H1 (cell line): ENCODE results near the gene STEAP1. TPM values are rescaled to one million over a fixed set of nuclear protein-coding genes. Genes with fewer than 3 reads are reported as not detected.
A peak's percentile ranks its signal among the peaks of the same experiment; 100 is the strongest.
"Not testable (repeated sequence)": the region's sequence is repeated elsewhere in the genome, so short reads cannot be mapped to it uniquely, and the experiment has no call there.

ENCODE experiments used
- CTCF ChIA-PET: fragments of 300-600 bp; sonication (Branson Sonifier 250); formaldehyde crosslinking; loops from one replicate; lab custom pipeline; 2021; ENCODE audit not compliant: partially characterized antibody; lab: Charles Lee
- POLR2A ChIA-PET: fragments of 300-600 bp; sonication (Branson Sonifier 250); formaldehyde crosslinking; loops from one replicate; lab custom pipeline; 2021; ENCODE audit warnings: inconsistent platforms; ENCODE audit not compliant: partially characterized antibody; lab: Charles Lee
- DNase-seq, 2 experiments: peaks; one replicate each; pipeline versions ENCODE4 v3.0.0 to v3.0.0-alpha.2; 2010 to 2022; ENCODE audit warnings: low spot score in 2 of 2, low read depth in 1 of 2, mixed read lengths in 1 of 2
- FAIRE-seq: peaks from 2 replicates; lab custom pipeline; 2011; peaks lifted over from hg19 to GRCh38; lab: Jason Lieb, UNC
- H2AFZ ChIP-seq: 2 replicates; pipeline ENCODE4 v1.8.1; 2012; ENCODE audit warnings: low read length, inconsistent platforms
- H2AK5ac ChIP-seq: 2 replicates; pipeline ENCODE4 v1.6.1; 2013; ENCODE audit warnings: low read depth, low read length
- H2BK120ac ChIP-seq: replicated peaks from 2 replicates; pipeline ENCODE3; 2013; ENCODE audit warnings: low read depth, low read length, inconsistent platforms
- H2BK12ac ChIP-seq: 2 replicates; pipeline ENCODE4 v1.6.1; 2013; ENCODE audit warnings: low read depth, low read length
- H2BK15ac ChIP-seq: 2 replicates; pipeline ENCODE4 v1.6.1; 2013; ENCODE audit warnings: low read length
- H2BK20ac ChIP-seq: 2 replicates; pipeline ENCODE4 v1.6.1; 2013; ENCODE audit warnings: low read length
- H2BK5ac ChIP-seq: 2 replicates; pipeline ENCODE4 v1.6.1; 2013; ENCODE audit warnings: low read depth, low read length
- H3K14ac ChIP-seq: 2 replicates; pipeline ENCODE4 v1.6.1; 2013; ENCODE audit warnings: inconsistent platforms; ENCODE audit not compliant: insufficient read length
- H3K18ac ChIP-seq: 2 replicates; pipeline ENCODE4 v1.6.1; 2013; ENCODE audit warnings: low read length; ENCODE audit errors: extremely low read depth
- H3K23ac ChIP-seq: 2 replicates; pipeline ENCODE4 v1.6.1; 2013; ENCODE audit warnings: inconsistent platforms; ENCODE audit not compliant: insufficient read length
- H3K23me2 ChIP-seq: 2 replicates; pipeline ENCODE4 v1.6.1; 2013; ENCODE audit warnings: low read depth, low read length
- H3K27ac ChIP-seq: 2 replicates; pipeline ENCODE4 v1.6.1; 2011; ENCODE audit warnings: low read depth, low read length, inconsistent platforms
- H3K27me3 ChIP-seq, 4 experiments: replicated peaks in 1 of 4; 1 replicate in 1 of 4; 2 replicates in 3 of 4; pipeline versions ENCODE4 v1.6.1 to v1.8.1; 2011 to 2013; ENCODE audit warnings: low read length in 3 of 4, mild to moderate bottlenecking in 3 of 4, inconsistent platforms in 2 of 4, mixed read lengths in 2 of 4, moderate library complexity in 1 of 4; ENCODE audit not compliant: control insufficient read depth in 3 of 4, insufficient read depth in 3 of 4; ENCODE audit errors: extremely low read depth in 1 of 4
- H3K36me3 ChIP-seq, 4 experiments: 2 replicates each; pipeline versions ENCODE4 v1.6.1 to v1.8.1; 2011 to 2013; ENCODE audit warnings: mild to moderate bottlenecking in 4 of 4, low read length in 3 of 4, moderate library complexity in 2 of 4, control low read depth in 1 of 4, inconsistent platforms in 1 of 4; ENCODE audit not compliant: insufficient read depth in 4 of 4, control insufficient read depth in 2 of 4
- H3K4ac ChIP-seq: replicated peaks from 2 replicates; pipeline ENCODE3; 2013; ENCODE audit warnings: low read length, low read depth, mixed read lengths, inconsistent platforms; ENCODE audit not compliant: insufficient read length
- H3K4me1 ChIP-seq, 4 experiments: replicated peaks in 1 of 4; 1 replicate in 1 of 4; 2 replicates in 3 of 4; pipeline versions ENCODE4 v1.6.1 to v1.8.1; 2011 to 2013; ENCODE audit warnings: low read length in 3 of 4, inconsistent platforms in 2 of 4, mixed read lengths in 1 of 4; ENCODE audit not compliant: insufficient read depth in 4 of 4, control insufficient read depth in 3 of 4
- H3K4me2 ChIP-seq, 2 experiments: 2 replicates each; pipeline versions ENCODE4 v1.6.1 to v1.8.1; 2011 to 2013; ENCODE audit warnings: low read depth in 2 of 2, low read length in 2 of 2, control low read depth in 1 of 2, inconsistent platforms in 1 of 2, mild to moderate bottlenecking in 1 of 2; ENCODE audit not compliant: insufficient read depth in 1 of 2
- H3K4me3 ChIP-seq, 4 experiments: fragments of 200-600, 300-600 bp in 1 of 4; sonication (generic), shearing (Covaris generic), sonication (Bioruptor Twin) in 1 of 4; 2 replicates each; pipeline versions ENCODE4 v1.5.1 to v1.8.1; 2011 to 2016; ENCODE audit warnings: low read length in 4 of 4, low read depth in 3 of 4, control low read depth in 2 of 4, inconsistent platforms in 2 of 4, mild to moderate bottlenecking in 2 of 4, mixed read lengths in 1 of 4, moderate library complexity in 1 of 4; ENCODE audit not compliant: insufficient read depth in 2 of 4; ENCODE audit errors: extremely low read depth in 1 of 4
- H3K56ac ChIP-seq: replicated peaks from 2 replicates; pipeline ENCODE3; 2013; ENCODE audit warnings: low read depth, mild to moderate bottlenecking, mixed read lengths, low read length, inconsistent platforms; ENCODE audit not compliant: insufficient read length
- H3K79me1 ChIP-seq: 2 replicates; pipeline ENCODE4 v1.6.1; 2013; ENCODE audit warnings: low read depth, low read length, control low read depth
- H3K79me2 ChIP-seq, 2 experiments: 2 replicates each; pipeline versions ENCODE4 v1.6.1 to v1.8.1; 2012 to 2013; ENCODE audit warnings: low read length in 2 of 2, mild to moderate bottlenecking in 2 of 2, inconsistent platforms in 1 of 2; ENCODE audit not compliant: insufficient read depth in 2 of 2, control insufficient read depth in 1 of 2
- H3K9ac ChIP-seq, 4 experiments: replicated peaks in 1 of 4; 1 replicate in 1 of 4; 2 replicates in 3 of 4; pipeline versions ENCODE4 v1.6.1 to v1.8.1; 2011 to 2013; ENCODE audit warnings: low read depth in 3 of 4, low read length in 3 of 4, control low read depth in 2 of 4, mild to moderate bottlenecking in 2 of 4, moderate library complexity in 2 of 4, inconsistent platforms in 1 of 4; ENCODE audit errors: extremely low read depth in 1 of 4
- H3K9me3 ChIP-seq, 2 experiments: 2 replicates each; pipeline versions ENCODE4 v1.6.1 to v1.8.1; 2012 to 2013; ENCODE audit warnings: mild to moderate bottlenecking in 2 of 2, moderate library complexity in 2 of 2, control low read depth in 1 of 2, inconsistent platforms in 1 of 2, low read depth in 1 of 2, low read length in 1 of 2, mixed read lengths in 1 of 2; ENCODE audit not compliant: insufficient read depth in 2 of 2
- H4K20me1 ChIP-seq, 2 experiments: replicated peaks in 1 of 2; 2 replicates each; pipeline versions ENCODE3 to v1.8.1; 2011 to 2013; ENCODE audit warnings: inconsistent platforms in 2 of 2, low read length in 2 of 2, mild to moderate bottlenecking in 1 of 2; ENCODE audit not compliant: insufficient read depth in 2 of 2, control insufficient read depth in 1 of 2
- H4K5ac ChIP-seq: 2 replicates; pipeline ENCODE4 v1.6.1; 2013; ENCODE audit warnings: low read length, low read depth, mixed read lengths, inconsistent platforms; ENCODE audit not compliant: insufficient read length
- H4K8ac ChIP-seq: 2 replicates; pipeline ENCODE4 v1.8.0; 2013; ENCODE audit warnings: mild to moderate bottlenecking, moderate library complexity, low read length, inconsistent platforms; ENCODE audit not compliant: insufficient read depth; ENCODE audit errors: extremely low read depth
- H4K91ac ChIP-seq: replicated peaks from 2 replicates; pipeline ENCODE3; 2013; ENCODE audit warnings: low read length, mixed read lengths, inconsistent platforms; ENCODE audit not compliant: insufficient read length
- ASH2L ChIP-seq: fragments of 200-600, 300-600 bp; sonication (generic); IDR thresholded peaks from one replicate; pipeline ENCODE4 v1.7.1; 2017; ENCODE audit warnings: low read length
- CREB1 ChIP-seq: IDR thresholded peaks from 2 replicates; pipeline ENCODE4 v1.6.1; 2012; ENCODE audit warnings: inconsistent platforms
- JUND ChIP-seq: IDR thresholded peaks from 2 replicates; pipeline ENCODE4 v1.6.1; 2011; ENCODE audit warnings: mild to moderate bottlenecking, improper control_type of control experiment, low read length
- KDM4A ChIP-seq: IDR thresholded peaks from one replicate; pipeline ENCODE4 v1.7.1; 2012; ENCODE audit warnings: low read depth, mild to moderate bottlenecking, moderate library complexity, low read length, inconsistent platforms; ENCODE audit not compliant: severe bottlenecking
- PHF8 ChIP-seq: fragments of 200-600 bp; sonication (generic); conservative IDR thresholded peaks from 2 replicates; pipeline ENCODE4 v1.7.1; 2012; ENCODE audit warnings: low read depth, mild to moderate bottlenecking, inconsistent platforms, low read length, moderate library complexity
- RAD21 ChIP-seq, 2 experiments: IDR thresholded peaks in 1 of 2; conservative IDR thresholded peaks in 1 of 2; 2 replicates each; pipeline ENCODE4 v1.6.1; 2011; ENCODE audit warnings: low read depth in 2 of 2, low read length in 2 of 2, improper control_type of control experiment in 1 of 2, inconsistent platforms in 1 of 2, mild to moderate bottlenecking in 1 of 2, moderate library complexity in 1 of 2
- RBBP5 ChIP-seq: IDR thresholded peaks from 2 replicates; pipeline ENCODE4 v1.7.1; 2012; ENCODE audit warnings: low read depth, mild to moderate bottlenecking, inconsistent platforms, low read length, moderate library complexity, borderline replicate concordance
- SIN3A ChIP-seq, 2 experiments: IDR thresholded peaks in 1 of 2; conservative IDR thresholded peaks in 1 of 2; 2 replicates each; pipeline ENCODE4 v1.6.1; 2011 to 2012; ENCODE audit warnings: low read length in 2 of 2, improper control_type of control experiment in 1 of 2, low read depth in 1 of 2, mild to moderate bottlenecking in 1 of 2
- TBP ChIP-seq: IDR thresholded peaks from 2 replicates; pipeline ENCODE4 v1.6.1; 2011; ENCODE audit warnings: low read depth, low read length, improper control_type of control experiment
- TEAD4 ChIP-seq: IDR thresholded peaks from 2 replicates; pipeline ENCODE4 v1.6.1; 2012; ENCODE audit warnings: low read depth, low read length, inconsistent platforms, mixed read lengths
- WGBS, 2 experiments: shearing (Covaris generic) in 1 of 2; methylation state at CpG; one replicate each; pipeline versions ENCODE4 v1.1.6 to v1.1.7; 2013 to 2015; ENCODE audit warnings: low lambda C conversion rate in 2 of 2, mixed read lengths in 2 of 2, inconsistent platforms in 1 of 2, low coverage in 1 of 2, missing lambda C conversion rate in 1 of 2; ENCODE audit not compliant: insufficient replicate concordance in 2 of 2, insufficient coverage in 1 of 2, insufficient read length in 1 of 2; ENCODE audit errors: extremely low coverage in 1 of 2, missing lambda C conversion rate in 1 of 2; 5-methylcytosine and 5-hydroxymethylcytosine counted together
- polyA plus RNA-seq, 7 experiments: library from polyadenylated mRNA; depleted of rRNA in 3 of 7; stranded (reverse) in 5 of 7; unstranded in 2 of 7; fragments of >200 nt in 5 of 7; fragments of 200-250 nt in 2 of 7; gene quantifications; 1 replicate in 5 of 7; 2 replicates in 1 of 7; 4 replicates in 1 of 7; pipeline versions ENCODE4 v1.2.1 to v1.2.3, GENCODE V29; 2011 to 2013; ENCODE audit warnings: missing spikeins in 2 of 7, mixed read lengths in 2 of 7
- total RNA-seq: library from RNA; stranded (reverse); fragmentation: NEBNext Ultra II Directional; extraction: Animal tissue kit (Norgen Biotek cat#: 25700); gene quantifications from 2 replicates; pipeline ENCODE4 v1.2.1, GENCODE V29; 2021

Gene STEAP1
- total and polyA plus RNA-seq, 2 of the 8 experiments (the other 6 are each of a cell fraction or from before 2014, with no cell fraction given), result 9.2 to 9.5 TPM

DNA sequence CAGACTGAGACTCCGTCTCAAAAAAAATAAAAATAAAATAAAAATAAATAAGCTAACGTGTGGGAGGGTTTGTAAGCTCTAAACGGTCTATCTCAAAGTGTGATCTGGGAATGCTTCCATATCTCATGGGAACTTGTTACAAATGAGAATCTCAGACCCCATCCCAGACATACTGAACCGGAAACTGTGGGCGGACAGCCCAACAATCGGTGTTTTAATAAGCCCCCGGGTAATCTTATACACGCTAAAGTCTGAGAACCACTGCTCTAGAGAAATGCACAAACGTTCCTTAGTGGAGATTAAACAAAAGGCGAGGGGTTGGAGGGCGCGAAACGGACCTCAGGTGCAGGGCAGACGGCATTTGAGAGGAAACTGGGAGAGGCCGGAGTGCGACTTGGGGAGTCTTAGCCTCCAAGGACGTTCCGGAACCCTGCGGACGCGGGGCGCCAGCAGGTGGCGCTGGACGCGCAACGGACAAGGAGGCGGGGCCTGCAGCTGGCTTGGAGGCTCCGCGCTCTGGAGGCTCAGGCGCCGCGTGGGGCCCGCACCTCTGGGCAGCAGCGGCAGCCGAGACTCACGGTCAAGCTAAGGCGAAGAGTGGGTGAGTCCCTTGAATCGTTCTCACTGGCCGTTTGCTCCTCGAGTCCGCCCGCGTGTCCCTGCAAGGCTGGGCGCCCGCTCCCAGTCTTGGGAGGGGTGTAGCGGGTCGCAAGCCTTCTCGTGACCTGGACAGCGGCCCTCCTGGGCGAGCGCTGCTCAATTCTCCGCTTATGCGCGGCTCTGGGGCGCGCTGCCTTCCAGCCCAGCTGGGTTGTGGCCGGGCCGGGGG lies at the start of gene STEAP1 (continued):
- TF ChIP-seq TEAD4 (0 out of 2 replicates have a peak, but pooled peaks have one; percentile 22), JUND (0 out of 2 replicates have a peak, but pooled peaks have one; percentile 16), RAD21 (IDR thresholded peaks at IDR 0.05 in 1 of 2, conservative IDR thresholded peaks at IDR 0.05 in 1 of 2; ENCODE audit: low read depth in 2 of 2, low read length in 2 of 2) (peak; percentile 56 to 64), TBP (peak; percentile 46; the same call in 1 of the 2 replicates), RBBP5 (peak; percentile 47; the same call in 1 of the 2 replicates), PHF8 (peak; percentile 68; the same call in 1 of the 2 replicates), KDM4A (peak; percentile 83), ASH2L (peak; percentile 64), CREB1 (peak; percentile 61), SIN3A (conservative IDR thresholded peaks at IDR 0.05 in 1 of 2, IDR thresholded peaks at IDR 0.05 in 1 of 2; ENCODE audit: low read depth in 1 of 2, low read length in 2 of 2) (peak in 1 of 2 experiments; percentile 38; a peak in 1 of 4 replicates)

DNA sequence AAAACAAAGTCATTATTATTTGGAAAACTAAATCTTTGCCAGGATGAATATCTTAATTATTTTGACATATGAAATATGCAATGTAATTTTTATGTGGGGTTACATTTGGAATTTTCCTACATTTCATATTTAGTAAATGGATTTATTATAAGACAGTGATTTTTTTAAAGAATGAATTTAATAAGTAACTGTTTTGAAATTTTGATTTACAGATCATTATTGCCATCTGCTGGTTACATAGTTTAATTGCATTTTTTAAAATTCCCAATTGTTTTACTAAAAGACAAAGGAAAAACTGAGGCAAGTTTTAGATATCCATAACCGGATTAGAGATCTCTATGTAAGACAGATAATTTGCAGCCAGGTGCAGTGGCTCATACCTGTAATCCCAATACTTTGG lies 39.3 kb upstream of the STEAP1 start:
- H3K23ac ChIP-seq, H3K14ac ChIP-seq, POLR2A ChIA-PET, H2BK12ac ChIP-seq, H2BK20ac ChIP-seq, H2AFZ ChIP-seq, H3K18ac ChIP-seq, H3K4me2 ChIP-seq, CTCF ChIA-PET, H3K9ac ChIP-seq, H4K20me1 ChIP-seq, H3K4me3 ChIP-seq, H3K27ac ChIP-seq, H3K79me1 ChIP-seq, DNase-seq, H4K5ac ChIP-seq, H3K4ac ChIP-seq, FAIRE-seq, H3K36me3 ChIP-seq, H2BK15ac ChIP-seq, H2AK5ac ChIP-seq, H2BK120ac ChIP-seq, H4K91ac ChIP-seq, H3K9me3 ChIP-seq, H3K56ac ChIP-seq, H2BK5ac ChIP-seq, H3K79me2 ChIP-seq, H3K4me1 ChIP-seq, H4K8ac ChIP-seq: not testable (repeated sequence)
- Histone ChIP-seq H3K23me2 (peaks cover 13% of the 10 kb centered on the region; the same call in 1 of the 2 replicates), H3K27me3 (peaks cover 0 to 20% (median 7%) of the 10 kb centered on the region in 4 experiments; a peak in 5 of 7 replicates)
- WGBS, 2 experiments, result no CpG with 5 or more reads among the region's 1 CpG
